HG03575 (cell line): ENCODE data around the gene ZNF274.
"Not testable (repeated sequence)": the region's sequence is repeated elsewhere in the genome, so short reads cannot be mapped to it uniquely, and the experiment has no call there.

Experiments used
- ATAC-seq: cut with Tn5 transposase; IDR thresholded peaks from one replicate; pipeline ENCODE4 v1.9.1; 2021; ENCODE audit not compliant: unreplicated experiment, insufficient number of reproducible peaks, low FRiP score; ENCODE audit errors: extremely low read depth

Gene ZNF274

DNA sequence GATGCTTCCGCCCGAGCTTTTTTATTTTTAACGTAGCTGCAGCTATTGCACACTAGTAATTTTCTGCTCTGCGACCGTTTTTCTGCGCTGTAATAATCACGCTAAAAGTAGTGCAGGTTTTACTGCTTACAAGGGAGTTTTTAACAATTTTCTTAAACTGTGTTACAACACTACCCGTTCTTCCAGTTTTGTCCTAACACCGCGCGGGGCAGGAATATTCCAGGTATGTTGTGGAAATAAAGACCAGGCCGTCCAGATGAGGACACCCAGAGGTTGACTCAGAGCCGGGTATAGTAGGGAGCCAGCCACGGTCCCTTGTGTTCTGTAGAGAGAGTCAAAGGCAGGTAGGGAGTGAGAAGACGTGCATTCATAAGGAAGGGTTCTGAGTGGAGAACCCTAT, 21.7 kb downstream of the ZNF274 start:
- no peak for ATAC-seq

DNA sequence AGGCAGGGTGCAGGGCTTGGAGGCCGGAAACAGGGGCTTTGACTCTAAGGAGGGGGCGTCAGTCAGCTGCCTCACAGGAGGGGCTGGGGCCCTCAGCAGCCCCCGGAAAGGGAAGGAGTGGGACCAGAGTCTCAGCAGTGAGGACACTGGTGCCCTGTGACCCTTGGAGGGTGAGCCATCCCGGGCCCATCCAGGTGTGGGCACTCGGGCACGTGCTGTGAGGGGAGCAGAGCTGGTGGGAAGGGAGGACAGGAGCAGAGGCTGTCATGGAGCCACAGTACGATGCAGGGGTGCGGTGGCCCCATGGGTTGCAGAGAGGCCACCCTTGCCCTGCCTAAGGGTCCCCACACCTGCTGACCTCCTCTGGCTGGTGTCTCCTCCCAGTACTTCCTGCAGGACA, 26.7 kb downstream of the ZNF274 start:
- ATAC-seq, result no peak

DNA sequence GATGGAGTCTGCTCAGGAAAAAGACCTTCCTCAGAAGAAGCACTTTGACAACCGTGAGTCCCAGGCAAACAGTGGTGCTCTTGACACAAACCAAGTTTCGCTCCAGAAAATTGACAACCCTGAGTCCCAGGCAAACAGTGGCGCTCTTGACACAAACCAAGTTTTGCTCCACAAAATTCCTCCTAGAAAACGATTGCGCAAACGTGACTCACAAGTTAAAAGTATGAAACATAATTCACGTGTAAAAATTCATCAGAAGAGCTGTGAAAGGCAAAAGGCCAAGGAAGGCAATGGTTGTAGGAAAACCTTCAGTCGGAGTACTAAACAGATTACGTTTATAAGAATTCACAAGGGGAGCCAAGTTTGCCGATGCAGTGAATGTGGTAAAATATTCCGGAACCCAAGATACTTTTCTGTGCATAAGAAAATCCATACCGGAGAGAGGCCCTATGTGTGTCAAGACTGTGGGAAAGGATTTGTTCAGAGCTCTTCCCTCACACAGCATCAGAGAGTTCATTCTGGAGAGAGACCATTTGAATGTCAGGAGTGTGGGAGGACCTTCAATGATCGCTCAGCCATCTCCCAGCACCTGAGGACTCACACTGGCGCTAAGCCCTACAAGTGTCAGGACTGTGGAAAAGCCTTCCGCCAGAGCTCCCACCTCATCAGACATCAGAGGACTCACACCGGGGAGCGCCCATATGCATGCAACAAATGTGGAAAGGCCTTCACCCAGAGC, 29.6 kb downstream of the ZNF274 start:
- no peak for ATAC-seq

DNA sequence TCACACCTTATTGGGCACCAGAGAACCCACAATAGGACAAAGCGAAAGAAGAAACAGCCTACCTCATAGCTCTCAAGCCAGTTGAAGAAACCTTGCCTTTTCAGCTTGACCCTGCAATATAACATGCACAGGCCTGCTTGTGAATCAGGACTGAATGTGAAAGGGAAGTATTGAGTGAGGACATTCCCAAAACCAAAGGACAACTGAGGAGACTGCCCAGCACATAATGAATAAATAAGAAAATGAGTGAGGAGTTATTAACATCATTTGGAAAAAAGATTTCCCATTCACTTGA, 30.2 kb downstream of the ZNF274 start:
- no peak for ATAC-seq

DNA sequence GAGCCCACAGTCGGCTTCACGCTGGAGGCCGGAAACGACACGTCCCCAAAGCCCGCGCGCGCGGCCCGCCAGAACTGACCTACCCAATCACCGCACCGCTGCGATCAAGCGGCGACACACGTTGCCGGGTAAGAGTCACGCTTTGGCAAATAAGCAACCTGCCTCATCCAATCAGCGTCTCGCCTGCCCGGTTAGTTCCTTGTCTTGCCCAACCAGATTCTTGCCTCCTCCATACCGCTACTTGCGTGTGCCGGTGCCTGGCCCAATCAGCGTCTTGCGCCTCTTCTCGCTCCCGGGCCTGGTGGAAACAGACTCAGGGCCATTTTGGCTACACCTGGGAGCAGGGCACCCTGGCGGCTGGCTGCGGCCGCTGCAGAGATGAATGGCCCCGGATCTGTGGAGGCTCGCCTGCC, 34.2 kb downstream of the ZNF274 start:
- no peak for ATAC-seq

DNA sequence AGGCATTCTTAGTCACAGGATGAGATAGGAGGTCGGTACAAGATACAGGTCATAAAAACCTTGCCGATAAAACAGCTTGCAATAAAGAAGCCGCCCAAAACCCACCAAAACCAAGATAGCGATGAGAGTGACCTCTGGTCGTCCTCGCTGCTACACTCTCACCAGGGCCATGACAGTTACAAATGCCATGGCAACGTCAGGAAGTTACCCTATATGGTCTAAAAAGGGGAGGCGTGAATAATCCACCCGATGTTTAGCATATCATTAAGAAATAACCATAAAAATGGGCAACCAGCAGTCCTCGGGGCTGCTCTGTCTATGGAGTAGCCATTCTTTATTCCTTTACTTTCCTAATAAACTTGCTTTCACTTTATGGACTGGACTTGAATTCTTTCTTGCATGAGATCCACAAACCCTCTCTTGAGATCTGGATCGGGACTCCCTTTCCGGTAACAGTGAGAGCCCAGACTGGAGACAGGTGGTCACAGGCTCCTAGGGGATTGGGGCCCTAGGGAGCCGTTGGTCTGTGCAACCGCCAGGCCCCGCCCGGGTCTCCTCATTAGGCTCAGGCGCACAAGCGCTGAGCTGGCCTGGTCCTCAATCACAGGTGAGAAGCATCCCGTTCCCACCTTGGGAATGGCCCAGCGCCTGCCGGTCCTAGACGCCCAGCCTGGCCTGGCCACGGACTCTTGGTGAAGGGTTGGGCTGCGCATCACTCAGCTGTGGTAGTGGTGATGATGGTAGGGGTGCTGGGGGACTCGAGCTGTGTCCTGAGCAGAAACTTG, 34.9 kb downstream of the ZNF274 start:
- ATAC-seq, result no peak

DNA sequence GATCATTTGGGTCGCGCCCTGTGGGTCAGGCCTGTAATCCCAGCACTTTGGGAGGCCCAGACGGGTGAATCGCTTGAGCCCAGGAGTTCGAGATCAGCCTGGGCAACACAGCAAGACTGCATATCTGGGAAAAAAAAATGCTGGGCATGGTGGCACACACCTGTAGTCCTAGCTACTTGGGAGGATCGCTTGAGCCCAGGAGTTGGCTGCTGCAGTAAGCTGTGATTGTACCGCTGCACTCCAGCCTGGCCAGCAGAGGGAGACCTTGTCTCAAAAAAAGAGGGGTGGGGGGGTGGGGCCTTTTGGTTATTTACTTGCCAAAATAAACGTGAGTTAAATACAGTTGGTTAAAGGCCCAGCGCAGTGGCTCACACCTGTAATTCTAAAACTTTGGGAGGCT, 36.0 kb downstream of the ZNF274 start:
- no peak for ATAC-seq

DNA sequence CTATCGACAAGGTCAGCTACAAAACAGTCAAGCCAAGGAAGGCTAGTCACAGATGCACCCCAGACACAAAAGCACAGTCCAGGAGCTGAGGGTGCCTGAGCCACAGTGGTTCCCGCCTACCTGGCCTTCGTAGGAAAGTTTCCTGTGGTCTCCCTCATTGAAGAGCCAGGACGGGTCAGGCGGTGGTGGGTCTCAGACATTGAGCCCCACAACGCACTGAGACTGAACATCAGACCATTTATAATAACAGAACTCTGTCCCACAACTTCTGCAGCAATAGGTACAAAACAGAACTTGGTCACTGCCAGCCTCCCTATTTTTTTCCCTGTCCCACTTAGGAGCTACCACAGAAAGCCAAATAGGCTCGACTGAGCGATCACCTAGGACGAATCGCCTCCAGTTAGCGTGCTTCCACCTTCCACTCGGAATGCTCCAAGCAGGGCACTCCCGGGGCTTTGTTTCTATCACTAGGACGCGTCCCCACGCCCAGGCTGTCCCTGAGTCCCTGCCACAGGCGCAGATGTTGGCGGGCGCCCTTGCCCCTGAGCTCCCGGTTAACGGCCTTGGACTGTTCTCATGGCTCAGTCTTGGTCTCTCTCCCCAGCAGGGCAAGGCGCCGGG, 45.2 kb downstream of the ZNF274 start:
- ATAC-seq, result no peak

DNA sequence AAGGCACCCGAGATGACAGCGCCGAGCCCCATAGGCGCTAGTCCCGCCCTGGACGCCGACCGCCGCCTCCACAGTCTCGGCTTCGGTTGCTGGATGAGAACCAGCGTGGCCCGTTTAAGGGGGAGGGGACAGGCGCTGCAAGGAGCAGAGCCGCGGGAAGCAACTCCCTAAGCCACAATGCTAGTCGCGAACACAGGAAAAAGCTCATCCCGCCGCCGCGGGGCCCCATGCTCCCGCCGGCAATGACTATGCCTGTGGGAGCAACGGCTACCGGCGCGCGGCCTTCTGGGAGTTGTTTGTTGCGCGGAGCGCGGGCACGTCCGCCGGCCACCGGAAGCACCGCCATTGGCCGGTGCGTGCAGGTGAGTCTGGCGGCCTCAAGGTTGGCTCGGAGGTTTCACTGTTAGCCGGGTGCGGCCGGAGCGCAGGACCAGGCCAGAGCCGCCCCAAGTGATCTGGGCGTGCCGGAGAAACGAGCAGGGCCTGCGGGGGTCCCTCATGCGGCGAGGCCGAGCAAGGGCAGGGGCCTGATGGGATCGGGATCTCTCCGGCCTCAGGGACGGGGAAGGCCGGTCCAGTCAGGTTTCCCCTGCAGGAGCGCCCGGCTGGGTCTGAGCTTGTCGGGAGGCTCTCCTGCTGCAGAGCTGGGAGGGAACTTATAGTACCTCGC, 45.9 kb downstream of the ZNF274 start, which contains the start of gene ZNF544:
TSS of gene ZNF544 (plus strand) at position 330 of the 670 bp plus-strand sequence. CDS start 15,110 bp downstream, outside the sequence.
- no peak for ATAC-seq

DNA sequence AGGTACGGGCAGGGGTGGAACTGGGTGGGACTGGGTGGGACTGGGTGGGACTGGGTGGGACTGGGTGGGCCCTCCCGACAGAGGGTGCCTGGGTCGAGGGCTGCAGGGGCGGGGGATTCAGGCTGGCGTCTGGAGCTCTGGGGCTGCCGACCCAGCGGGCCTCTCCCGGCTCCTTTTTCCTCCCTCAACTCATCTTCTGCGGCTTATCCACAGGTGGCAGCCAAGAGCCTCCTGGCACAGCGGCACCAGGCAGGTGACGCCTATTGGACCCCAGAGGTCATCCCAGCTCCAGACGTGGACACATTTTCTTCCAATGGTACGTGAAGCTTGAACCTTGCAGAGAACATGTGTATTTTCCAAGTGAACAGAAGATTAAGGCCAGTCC, 46.4 kb downstream of the ZNF274 start:
- no peak for ATAC-seq

DNA sequence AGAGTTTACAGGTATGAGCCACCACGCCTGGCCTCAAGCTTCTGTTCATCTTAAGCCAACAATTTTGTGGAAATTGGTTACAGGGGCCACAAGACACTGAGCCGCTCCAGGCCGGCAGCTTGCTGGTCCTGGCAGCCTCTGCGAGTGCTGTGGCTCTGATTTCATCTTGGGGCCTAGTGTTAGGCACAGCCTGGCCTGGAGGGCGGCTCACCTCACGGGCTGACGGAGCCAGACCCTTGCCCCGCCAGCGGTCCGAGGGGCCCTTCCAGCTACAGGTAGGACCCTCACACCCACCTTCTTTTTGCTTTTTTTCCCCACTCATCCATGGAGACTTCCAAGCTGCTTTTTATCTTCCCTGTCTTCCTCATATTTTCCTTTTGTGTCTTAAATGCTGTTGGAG, 54.5 kb downstream of the ZNF274 start:
- no peak for ATAC-seq

DNA sequence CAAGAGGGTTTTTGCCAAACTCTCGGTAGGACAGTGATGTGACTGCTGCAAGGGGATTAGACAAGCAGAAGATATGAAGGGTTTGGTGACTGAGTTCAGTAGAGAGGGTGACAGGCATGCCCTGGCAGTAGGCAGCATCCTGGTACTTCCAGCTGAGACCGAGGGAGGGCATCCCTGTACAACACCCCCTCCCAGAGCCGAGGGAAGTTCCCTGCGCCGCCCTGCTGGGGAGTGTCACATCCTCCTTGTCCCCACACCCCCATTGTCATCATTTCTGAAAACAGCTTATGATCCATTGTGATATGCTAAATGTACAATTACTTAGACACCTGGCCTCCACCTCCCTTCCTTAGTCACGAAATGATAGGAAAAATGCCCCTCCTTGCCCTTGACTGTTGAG, 60.5 kb downstream of the ZNF274 start:
- no peak for ATAC-seq

DNA sequence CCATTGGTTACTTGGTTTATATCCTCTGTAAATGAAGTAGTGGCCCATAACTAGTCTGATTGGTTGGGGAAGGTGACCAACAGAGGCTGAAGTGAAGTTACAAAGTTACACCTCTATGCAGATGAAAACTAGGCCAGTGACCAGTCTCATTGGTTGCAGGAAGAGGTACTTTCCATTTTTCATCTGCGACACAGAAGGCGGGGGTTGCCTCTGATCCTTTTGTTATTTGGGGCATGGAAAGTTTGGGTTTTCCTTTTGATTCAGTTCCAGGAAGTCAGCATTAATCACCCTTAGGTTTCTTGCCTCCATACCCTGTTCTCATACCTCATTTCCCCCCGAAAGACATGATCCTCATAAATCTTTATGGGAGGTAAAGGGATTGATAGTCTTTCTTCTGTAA, 66.0 kb downstream of the ZNF274 start:
- no peak for ATAC-seq

DNA sequence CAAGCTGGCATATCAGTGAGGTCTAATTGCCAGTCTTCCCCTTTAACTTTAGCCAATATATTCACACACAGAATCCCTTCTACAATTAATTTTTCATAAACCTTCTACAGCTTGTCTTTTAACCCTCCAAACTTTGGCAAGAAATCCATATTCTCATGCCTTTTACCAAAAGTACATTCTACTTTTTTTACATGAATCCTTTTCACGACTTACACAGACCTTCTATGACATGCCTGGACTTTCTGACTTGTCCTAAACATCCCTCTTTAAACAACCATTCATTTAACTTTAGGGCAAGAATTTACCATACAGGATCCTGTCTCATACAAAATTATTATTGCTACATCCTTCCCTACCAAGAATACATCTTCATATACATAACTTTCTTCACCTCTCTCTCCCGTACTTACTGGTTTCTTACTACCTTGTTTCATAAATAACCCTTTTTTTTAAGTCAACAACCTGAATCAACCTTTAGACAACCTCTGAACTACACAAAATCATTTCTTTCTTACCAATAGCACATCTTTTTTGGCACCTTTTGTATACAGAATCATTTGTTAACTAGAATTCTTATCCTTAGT, 69.3 kb downstream of the ZNF274 start:
- ATAC-seq, result no peak

DNA sequence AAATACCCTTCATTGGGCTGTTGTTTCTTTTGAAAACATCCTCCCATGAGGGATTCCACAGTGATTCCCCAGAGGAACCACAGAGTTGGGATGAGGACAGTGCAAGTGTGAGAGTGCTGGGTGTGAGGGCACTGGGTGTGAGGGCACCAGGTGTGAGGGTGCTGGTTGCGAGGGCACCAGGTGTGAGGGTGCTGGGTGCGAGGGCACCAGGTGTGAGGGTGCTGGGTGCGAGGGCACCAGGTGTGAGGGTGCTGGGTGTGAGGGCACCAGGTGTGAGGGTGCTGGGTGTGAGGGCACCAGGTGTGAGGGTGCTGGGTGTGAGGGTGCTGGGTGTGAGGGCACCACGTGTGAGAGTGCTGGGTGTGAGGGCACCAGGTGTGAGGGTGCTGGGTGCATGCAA, 75.4 kb downstream of the ZNF274 start:
- ATAC-seq, result not testable (repeated sequence)

DNA sequence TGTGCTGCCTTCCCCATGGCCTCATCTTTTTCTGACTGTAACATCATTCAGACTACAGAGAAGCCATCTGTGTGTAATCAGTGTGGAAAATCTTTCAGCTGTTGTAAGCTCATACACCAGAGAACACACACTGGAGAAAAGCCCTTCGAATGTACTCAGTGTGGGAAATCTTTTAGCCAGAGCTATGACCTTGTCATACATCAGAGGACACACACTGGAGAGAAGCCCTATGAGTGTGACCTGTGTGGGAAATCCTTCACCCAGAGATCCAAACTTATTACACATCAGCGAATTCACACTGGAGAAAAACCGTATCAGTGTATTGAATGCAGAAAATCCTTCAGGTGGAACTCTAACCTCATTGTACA, 78.7 kb downstream of the ZNF274 start:
- no peak for ATAC-seq

DNA sequence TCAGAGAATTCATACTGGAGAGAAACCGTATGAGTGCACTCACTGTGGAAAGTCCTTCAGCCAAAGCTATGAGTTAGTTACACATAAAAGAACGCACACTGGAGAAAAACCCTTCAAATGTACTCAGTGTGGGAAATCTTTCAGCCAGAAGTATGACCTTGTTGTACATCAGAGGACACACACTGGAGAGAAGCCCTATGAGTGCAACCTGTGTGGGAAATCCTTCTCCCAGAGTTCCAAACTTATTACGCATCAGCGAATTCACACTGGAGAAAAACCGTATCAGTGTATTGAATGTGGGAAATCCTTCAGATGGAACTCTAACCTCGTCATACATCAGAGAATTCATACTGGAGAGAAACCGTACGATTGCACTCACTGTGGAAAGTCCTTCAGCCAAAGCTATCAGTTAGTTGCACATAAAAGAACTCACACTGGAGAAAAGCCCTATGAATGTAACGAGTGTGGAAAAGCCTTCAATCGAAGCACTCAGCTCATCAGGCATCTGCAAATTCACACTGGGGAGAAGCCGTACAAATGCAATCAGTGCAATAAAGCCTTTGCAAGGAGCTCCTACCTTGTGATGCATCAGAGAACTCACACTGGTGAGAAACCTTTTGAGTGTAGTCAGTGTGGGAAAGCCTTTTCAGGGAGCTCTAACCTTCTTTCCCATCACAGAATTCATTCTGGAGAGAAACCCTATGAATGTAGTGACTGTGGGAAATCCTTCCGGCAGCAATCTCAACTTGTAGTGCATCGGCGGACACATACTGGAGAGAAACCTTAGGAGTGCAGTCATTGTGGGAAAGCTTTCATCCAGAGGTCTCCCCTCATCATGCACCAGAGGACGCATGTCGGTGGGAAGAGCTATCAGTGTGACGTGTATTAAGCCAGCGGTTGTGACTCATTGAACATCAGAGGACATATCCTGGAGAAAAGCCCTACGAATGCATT, 79.4 kb downstream of the ZNF274 start:
- no peak for ATAC-seq

DNA sequence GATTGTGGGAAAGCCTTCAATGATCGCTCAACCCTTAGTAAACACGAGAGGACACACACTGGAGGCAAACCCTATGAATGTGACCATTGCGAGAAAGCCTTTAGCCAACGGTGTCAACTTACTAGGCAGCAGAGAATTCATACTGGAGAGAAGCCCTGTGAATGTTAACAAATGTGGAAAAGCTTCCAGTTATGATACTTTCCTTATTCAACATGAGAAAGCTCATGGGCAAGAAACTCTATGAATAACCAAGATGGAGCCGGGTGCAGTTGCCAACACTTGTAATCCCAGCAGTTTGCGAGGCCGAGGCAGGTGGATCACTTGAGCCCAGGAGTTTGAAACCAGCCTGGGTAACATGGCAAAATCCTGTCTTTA, 80.0 kb downstream of the ZNF274 start:
- no peak for ATAC-seq
